Right atrium auricular region (tissue), 2 donors: ENCODE results near the gene LHX4. TPM values are rescaled to one million over a fixed set of nuclear protein-coding genes. Genes with fewer than 3 reads are reported as not detected.

Source experiments
- DNase-seq: peaks from one replicate; pipeline ENCODE4 v3.0.0-alpha.2; 2019; ENCODE audit warnings: low spot score
- H3K27ac ChIP-seq, 2 donors: fragments of 200-600 bp; sonication (generic); 1 replicate in 1 of 2; 2 replicates in 1 of 2; pipeline ENCODE4 v1.5.1; 2016 to 2019
- H3K27me3 ChIP-seq, 2 donors: fragments of 200-600 bp; sonication (generic); one replicate each; pipeline versions ENCODE4 v1.5.1 to v1.6.0; 2017 to 2019
- H3K36me3 ChIP-seq: fragments of 200-600 bp; sonication (generic); one replicate; pipeline ENCODE4 v1.5.1; 2016
- H3K4me1 ChIP-seq, 2 donors: fragments of 200-600 bp; sonication (generic); one replicate each; pipeline versions ENCODE4 v1.5.1 to v1.6.0; 2017 to 2019
- H3K4me3 ChIP-seq, 2 donors: fragments of 200-600 bp; sonication (generic); 1 replicate in 1 of 2; 2 replicates in 1 of 2; pipeline ENCODE4 v1.5.1; 2017 to 2019; ENCODE audit warnings: mild to moderate bottlenecking in 1 of 2, moderate library complexity in 1 of 2
- H3K9me3 ChIP-seq, 2 donors: fragments of 200-600 bp; sonication (generic); one replicate each; pipeline ENCODE4 v1.5.1; 2019
- CTCF ChIP-seq, 2 donors: fragments of 200-600 bp; sonication (generic); IDR thresholded peaks; one replicate each; pipeline ENCODE4 v1.5.1; 2019; ENCODE audit warnings: antibody characterized with exemption in 2 of 2
- total RNA-seq, 2 donors: library from RNA; depleted of rRNA; stranded (reverse); fragments of >200 nt; gene quantifications; one replicate each; pipeline ENCODE4 v1.1.0, GENCODE V29; 2016

LHX4 gene
- total RNA-seq, 2 donors from 2014 or later = not detected

DNA sequence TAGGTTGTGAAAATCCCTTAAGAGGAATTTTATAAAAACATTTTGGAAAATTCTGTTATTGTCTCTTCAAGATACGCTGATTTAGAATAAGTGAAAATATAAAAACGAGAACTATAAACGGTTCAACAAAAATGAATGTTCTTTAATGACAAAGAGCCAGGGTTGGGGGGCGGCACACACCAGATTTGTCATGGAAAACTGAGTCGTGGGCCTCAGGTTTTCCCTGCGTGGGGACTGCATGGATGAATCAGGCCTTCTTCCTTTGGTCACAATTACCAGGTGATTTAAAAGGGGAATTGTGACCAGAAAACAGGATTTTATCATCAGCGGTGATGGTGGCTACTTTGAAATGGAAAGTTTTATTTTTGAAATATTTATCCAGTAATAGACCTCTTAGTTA, 8.6 kb downstream of the LHX4 start:
- Histone ChIP-seq H3K9me3 (no peaks in the 10 kb centered on the region), H3K4me1 (peaks cover 0 to 25% of the 10 kb centered on the region in 2 donors), H3K27ac (no peak overlapping the region), H3K36me3 (no peaks in the 10 kb centered on the region), H3K4me3 (no peak overlapping the region), H3K27me3 (peaks cover 63 to 69% of the 10 kb centered on the region in 2 donors)
- DNase-seq = no peak
- TF ChIP-seq CTCF (IDR thresholded peaks at IDR 0.05) = no peak

DNA sequence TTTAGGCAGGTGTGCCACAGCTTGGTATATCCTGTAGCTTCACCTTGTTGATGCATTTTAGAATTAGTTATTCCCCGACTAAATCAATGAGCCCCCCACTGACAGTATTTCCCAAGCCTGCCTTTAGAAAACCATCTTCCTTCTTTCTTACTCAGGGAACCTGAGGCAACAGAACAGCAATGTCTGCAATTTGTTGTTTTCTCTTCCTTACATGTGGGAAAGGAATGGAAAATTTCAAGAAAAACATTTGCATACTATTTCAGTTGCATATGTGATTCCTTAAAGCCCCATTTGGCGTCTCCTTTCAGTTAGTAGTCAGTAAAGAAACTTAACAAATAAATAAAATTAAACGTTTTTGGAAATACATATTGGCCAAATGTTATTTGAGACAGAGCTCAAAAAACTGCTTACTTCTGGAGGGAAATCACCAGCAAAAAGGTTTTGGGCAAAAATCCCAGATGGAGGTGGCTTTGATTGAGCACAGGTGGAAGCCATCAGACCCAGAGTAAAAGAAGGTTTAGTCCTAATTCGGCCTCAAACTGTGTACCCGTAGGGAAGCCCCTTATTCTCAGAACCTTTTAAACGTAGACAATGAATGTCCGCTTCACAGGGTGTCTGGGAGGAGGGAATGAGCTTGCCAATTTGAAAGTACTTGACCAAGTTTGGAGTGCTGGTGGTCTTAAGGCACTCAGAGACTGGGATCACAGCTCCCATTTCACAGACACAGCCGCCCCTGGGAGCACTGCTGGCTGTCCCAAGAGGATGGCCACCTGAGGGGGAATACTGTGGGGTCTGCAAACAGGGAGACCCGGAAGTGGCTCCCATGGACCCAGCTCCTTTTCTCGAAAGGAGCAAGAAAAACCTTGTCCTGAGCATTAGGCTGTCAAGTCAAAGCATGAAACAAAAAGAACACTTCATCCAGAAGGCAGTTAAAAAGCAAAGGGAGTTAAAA, 9.4 kb downstream of the LHX4 start:
- no peak for TF ChIP-seq CTCF (IDR thresholded peaks at IDR 0.05)
- H3K27ac ChIP-seq = no peak overlapping the region
- no peaks in the 10 kb centered on the region for H3K9me3 ChIP-seq
- peaks cover 57 to 65% of the 10 kb centered on the region in 2 donors for H3K27me3 ChIP-seq
- no peaks in the 10 kb centered on the region for H3K36me3 ChIP-seq
- peaks cover 0 to 20% of the 10 kb centered on the region in 2 donors for H3K4me1 ChIP-seq
- no peak overlapping the region for H3K4me3 ChIP-seq
- DNase-seq = no peak

GRCh38 chr1:180241716-180242544, 11.9 kb downstream of the LHX4 start:
- peaks cover 32 to 40% of the 10 kb centered on the region in 2 donors for H3K27me3 ChIP-seq
- no peaks in the 10 kb centered on the region for H3K9me3 ChIP-seq

DNA sequence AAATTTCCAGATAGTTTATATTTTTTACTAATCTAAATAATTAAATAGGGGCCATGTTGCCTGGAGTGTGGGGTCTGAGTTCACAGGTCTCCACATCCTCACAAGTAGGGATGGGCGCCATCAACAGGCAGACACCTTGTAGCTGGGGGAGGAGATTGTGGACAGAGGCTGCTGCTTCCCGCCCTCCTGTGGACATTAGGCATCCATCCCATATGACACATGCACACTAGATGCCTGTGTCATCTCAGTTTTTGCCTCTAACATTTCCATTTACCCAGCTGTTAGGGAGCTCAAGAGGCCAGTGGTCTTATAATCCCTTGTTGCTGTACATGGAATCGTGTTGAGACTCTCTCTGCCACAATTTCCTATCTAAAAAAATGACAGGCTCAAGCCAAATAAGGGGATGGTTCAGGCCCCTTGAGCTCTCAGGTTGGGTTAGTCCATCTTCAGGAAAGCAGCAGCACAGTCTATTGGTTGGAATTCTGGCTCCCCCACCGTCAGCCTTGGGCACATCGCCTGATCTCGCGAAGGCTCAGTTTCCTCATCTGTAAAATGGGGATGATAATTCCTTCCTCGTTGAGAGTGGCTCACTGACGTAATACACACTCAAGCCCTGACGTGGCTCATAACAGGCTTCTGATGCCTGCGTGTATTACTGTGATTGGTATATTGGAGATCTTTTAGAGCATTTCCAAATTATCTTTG, 13.6 kb downstream of the LHX4 start:
- TF ChIP-seq CTCF (IDR thresholded peaks at IDR 0.05) = no peak
- Histone ChIP-seq H3K4me3 (no peak overlapping the region), H3K4me1 (no peaks in the 10 kb centered on the region), H3K27me3 (peaks cover 14 to 23% of the 10 kb centered on the region in 2 donors), H3K27ac (no peak overlapping the region), H3K36me3 (no peaks in the 10 kb centered on the region), H3K9me3 (no peaks in the 10 kb centered on the region)
- DNase-seq = no peak

More at GRCh38 chr1:180241716-180242544, 11.9 kb downstream of the LHX4 start:
- H3K27ac ChIP-seq = no peak overlapping the region
- no peaks in the 10 kb centered on the region for H3K36me3 ChIP-seq
- H3K4me1 ChIP-seq = no peaks in the 10 kb centered on the region
- no peak overlapping the region for H3K4me3 ChIP-seq
- TF ChIP-seq CTCF (IDR thresholded peaks at IDR 0.05) = no peak
- no peak for DNase-seq

DNA sequence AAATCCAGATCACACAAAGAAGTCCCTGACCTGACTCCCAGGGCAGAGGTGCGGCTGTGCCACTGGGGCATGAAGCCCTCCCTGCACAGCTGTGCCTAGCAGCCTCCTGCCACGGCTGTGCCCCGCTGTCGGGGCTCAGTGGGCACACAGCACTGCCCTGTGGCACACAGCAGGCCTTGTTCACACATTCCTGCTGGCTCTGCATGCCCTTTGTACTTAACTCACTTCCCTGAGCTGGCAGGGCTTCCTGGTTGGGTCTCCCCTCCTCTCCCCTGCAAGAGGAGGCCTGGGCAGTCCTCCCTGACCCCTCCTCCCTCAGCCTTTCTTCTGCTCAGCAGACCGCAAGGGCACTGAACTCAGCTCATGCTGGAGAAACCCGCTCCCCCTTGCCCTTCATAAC, 14.8 kb downstream of the LHX4 start:
- H3K36me3 ChIP-seq = no peaks in the 10 kb centered on the region
- H3K9me3 ChIP-seq = no peaks in the 10 kb centered on the region
- no peak for DNase-seq
- no peaks in the 10 kb centered on the region for H3K4me1 ChIP-seq
- H3K27ac ChIP-seq = no peak overlapping the region
- peaks cover 10 to 14% of the 10 kb centered on the region in 2 donors for H3K27me3 ChIP-seq
- no peak for TF ChIP-seq CTCF (IDR thresholded peaks at IDR 0.05)
- no peak overlapping the region for H3K4me3 ChIP-seq
